HEK293 (cell line): ENCODE results near the gene ZNF629.

Experiments used
- GFI1B ChIP-seq: fragments of 450-650 bp; formaldehyde crosslinking; IDR thresholded peaks from 2 replicates; pipeline ENCODE4 v1.5.1; 2016; ENCODE audit warnings: missing biosample characterization, missing genetic modification characterization
- GLIS2 ChIP-seq: fragments of 450-650 bp; formaldehyde crosslinking; IDR thresholded peaks from 2 replicates; pipeline ENCODE4 v1.5.1; 2016; ENCODE audit warnings: missing biosample characterization, missing genetic modification characterization
- KLF9 ChIP-seq: fragments of 450-650 bp; formaldehyde crosslinking; IDR thresholded peaks from 2 replicates; pipeline ENCODE4 v1.5.1; 2016; ENCODE audit warnings: missing biosample characterization, missing genetic modification characterization, low read depth
- MYNN ChIP-seq: fragments of 450-650 bp; formaldehyde crosslinking; IDR thresholded peaks from 2 replicates; pipeline ENCODE4 v1.5.1; 2016; ENCODE audit warnings: missing biosample characterization, missing genetic modification characterization, borderline replicate concordance
- TSHZ1 ChIP-seq: fragments of 450-650 bp; formaldehyde crosslinking; IDR thresholded peaks from 2 replicates; pipeline ENCODE4 v1.5.1; 2016; ENCODE audit warnings: missing biosample characterization, missing genetic modification characterization, borderline replicate concordance
- ZBTB17 ChIP-seq: fragments of 450-650 bp; formaldehyde crosslinking; IDR thresholded peaks from 2 replicates; pipeline ENCODE4 v1.5.1; 2016; ENCODE audit warnings: missing biosample characterization, missing genetic modification characterization
- ZBTB7A ChIP-seq: fragments of 450-650 bp; formaldehyde crosslinking; IDR thresholded peaks from 2 replicates; pipeline ENCODE4 v1.5.1; 2016; ENCODE audit warnings: low read depth, missing biosample characterization, missing genetic modification characterization
- ZEB2 ChIP-seq: fragments of 450-650 bp; formaldehyde crosslinking; IDR thresholded peaks from 2 replicates; pipeline ENCODE4 v1.5.1; 2016; ENCODE audit warnings: missing biosample characterization, missing genetic modification characterization
- ZFP69B ChIP-seq: fragments of 450-650 bp; formaldehyde crosslinking; IDR thresholded peaks from 2 replicates; pipeline ENCODE4 v1.5.1; 2016; ENCODE audit warnings: missing biosample characterization, missing genetic modification characterization
- ZNF174 ChIP-seq: fragments of 450-650 bp; formaldehyde crosslinking; IDR thresholded peaks from 2 replicates; pipeline ENCODE4 v1.5.0; 2017; ENCODE audit warnings: missing biosample characterization, mild to moderate bottlenecking, missing genetic modification characterization
- ZNF19 ChIP-seq: fragments of 450-650 bp; formaldehyde crosslinking; IDR thresholded peaks from 2 replicates; pipeline ENCODE4; 2016; ENCODE audit warnings: missing biosample characterization, missing genetic modification characterization, low read depth
- ZNF223 ChIP-seq: fragments of 450-650 bp; formaldehyde crosslinking; IDR thresholded peaks from 2 replicates; pipeline ENCODE4 v1.5.1; 2016; ENCODE audit warnings: missing biosample characterization, missing genetic modification characterization
- ZNF324 ChIP-seq: fragments of 450-650 bp; formaldehyde crosslinking; IDR thresholded peaks from 2 replicates; pipeline ENCODE4 v1.5.1; 2016; ENCODE audit warnings: missing biosample characterization, missing genetic modification characterization
- ZNF335 ChIP-seq: fragments of 450-650 bp; formaldehyde crosslinking; conservative IDR thresholded peaks from 2 replicates; pipeline ENCODE4 v1.5.1; 2016; ENCODE audit warnings: missing biosample characterization, missing genetic modification characterization
- ZNF366 ChIP-seq: fragments of 450-650 bp; formaldehyde crosslinking; conservative IDR thresholded peaks from 2 replicates; pipeline ENCODE4 v1.5.1; 2016; ENCODE audit warnings: missing biosample characterization, missing genetic modification characterization
- ZNF391 ChIP-seq: fragments of 450-650 bp; formaldehyde crosslinking; IDR thresholded peaks from 2 replicates; pipeline ENCODE4 v1.5.1; 2016; ENCODE audit warnings: low read depth, missing biosample characterization, missing genetic modification characterization, borderline replicate concordance
- ZNF501 ChIP-seq: fragments of 450-650 bp; formaldehyde crosslinking; IDR thresholded peaks from 2 replicates; pipeline ENCODE4 v1.5.1; 2016; ENCODE audit warnings: missing biosample characterization, missing genetic modification characterization
- ZNF513 ChIP-seq: fragments of 450-650 bp; IDR thresholded peaks from 2 replicates; pipeline ENCODE4 v1.5.1; 2018; ENCODE audit warnings: missing biosample characterization, missing genetic modification characterization
- ZNF544 ChIP-seq: fragments of 450-650 bp; formaldehyde crosslinking; IDR thresholded peaks from 2 replicates; pipeline ENCODE4 v1.5.0; 2017; ENCODE audit warnings: missing biosample characterization, missing genetic modification characterization
- ZNF623 ChIP-seq: fragments of 450-650 bp; formaldehyde crosslinking; IDR thresholded peaks from 2 replicates; pipeline ENCODE4 v1.5.1; 2016; ENCODE audit warnings: missing biosample characterization, missing genetic modification characterization
- ZNF629 ChIP-seq: fragments of 450-650 bp; formaldehyde crosslinking; IDR thresholded peaks from 2 replicates; pipeline ENCODE4 v1.5.1; 2017; ENCODE audit warnings: missing biosample characterization, missing genetic modification characterization
- ZNF658 ChIP-seq: fragments of 450-650 bp; formaldehyde crosslinking; IDR thresholded peaks from 2 replicates; pipeline ENCODE4; 2016; ENCODE audit warnings: missing biosample characterization, missing genetic modification characterization
- ZNF660 ChIP-seq: fragments of 450-650 bp; IDR thresholded peaks from 2 replicates; pipeline ENCODE4 v1.5.1; 2018; ENCODE audit warnings: missing biosample characterization, mild to moderate bottlenecking, missing genetic modification characterization
- ZNF670 ChIP-seq: fragments of 450-650 bp; formaldehyde crosslinking; IDR thresholded peaks from 2 replicates; pipeline ENCODE4 v1.5.1; 2016; ENCODE audit warnings: missing biosample characterization, missing genetic modification characterization, low read depth
- ZNF701 ChIP-seq: fragments of 450-650 bp; formaldehyde crosslinking; IDR thresholded peaks from 2 replicates; pipeline ENCODE4 v1.5.1; 2016; ENCODE audit warnings: missing biosample characterization, missing genetic modification characterization
- ZNF707 ChIP-seq: fragments of 450-650 bp; formaldehyde crosslinking; IDR thresholded peaks from 2 replicates; pipeline ENCODE4 v1.5.1; 2016; ENCODE audit warnings: missing biosample characterization, missing genetic modification characterization
- ZNF768 ChIP-seq: fragments of 450-650 bp; formaldehyde crosslinking; IDR thresholded peaks from 2 replicates; pipeline ENCODE4 v1.5.1; 2018; ENCODE audit warnings: missing biosample characterization, mild to moderate bottlenecking, missing genetic modification characterization
- ZNF792 ChIP-seq: fragments of 450-650 bp; formaldehyde crosslinking; IDR thresholded peaks from 2 replicates; pipeline ENCODE4 v1.5.1; 2016; ENCODE audit warnings: missing biosample characterization, missing genetic modification characterization
- ZSCAN4 ChIP-seq: fragments of 450-650 bp; formaldehyde crosslinking; IDR thresholded peaks from 2 replicates; pipeline ENCODE4 v1.5.1; 2017; ENCODE audit warnings: missing biosample characterization, missing genetic modification characterization
- TF ChIP-seq, protein P1 (sequence below): fragments of 450-650 bp; formaldehyde crosslinking; IDR thresholded peaks from 2 replicates; pipeline ENCODE4 v1.5.1; 2017; ENCODE audit warnings: missing biosample characterization, missing genetic modification characterization
- TF ChIP-seq, protein P2 (sequence below): fragments of 450-650 bp; formaldehyde crosslinking; IDR thresholded peaks from 2 replicates; pipeline ENCODE4 v1.5.1; 2016; ENCODE audit warnings: missing biosample characterization, missing genetic modification characterization

Gene ZNF629

DNA sequence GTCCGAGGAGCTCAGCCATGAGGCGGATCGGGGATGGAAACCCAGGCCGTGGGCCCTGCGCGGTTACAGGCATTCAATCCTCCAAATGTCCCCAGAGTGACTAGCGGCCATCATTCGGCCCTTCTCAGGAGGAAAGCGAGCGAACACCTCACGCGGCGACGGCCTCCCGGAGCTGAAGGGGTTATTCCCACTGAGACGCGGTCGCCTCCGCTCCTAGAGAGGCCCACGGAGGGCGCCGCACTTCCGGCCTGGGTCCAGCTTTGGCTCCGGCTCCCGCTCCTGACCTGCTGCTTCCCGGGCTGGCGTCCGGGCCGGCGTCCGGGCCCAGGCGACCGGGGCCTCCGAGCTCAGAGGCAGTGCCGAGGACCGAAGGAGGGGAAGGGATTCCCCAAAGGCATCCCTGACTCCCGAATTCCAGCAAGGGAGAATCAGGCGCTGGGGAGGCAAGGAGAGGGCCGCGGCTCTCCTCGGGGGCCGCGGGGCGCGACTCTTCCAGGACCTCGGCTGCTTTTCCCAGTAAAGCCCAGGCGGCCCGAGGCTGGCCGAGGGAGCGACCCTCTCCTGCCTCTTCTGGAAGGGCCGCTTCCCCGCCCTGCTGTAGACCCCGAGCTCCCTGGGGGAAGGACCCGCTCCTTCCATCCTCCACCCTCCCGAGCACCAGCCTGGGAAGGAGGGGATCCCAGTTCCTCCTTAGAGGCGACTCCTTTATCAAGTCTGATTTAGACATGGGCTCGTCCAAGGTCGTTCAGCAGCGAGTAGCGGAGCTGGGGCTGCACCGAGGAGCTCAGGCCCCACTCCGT, 18.6 kb upstream of the ZNF629 start (continued):
- TF ChIP-seq ZNF544 (tag by site-specific recombination) (no peak), TSHZ1 (tag by site-specific recombination) (no peak; the same call in 1 of the 2 replicates), KLF9 (tag by site-specific recombination) (no peak), ZSCAN4 (0 out of 2 replicates have a peak, but pooled peaks have one; percentile 32), GLIS2 (tag by site-specific recombination) (peak; percentile 78), ZNF324 (tag by site-specific recombination) (peak; percentile 92), ZNF707 (no peak), ZNF792 (tag by site-specific recombination) (no peak), ZNF670 (tag by site-specific recombination) (no peak), ZNF391 (tag by site-specific recombination) (no peak), ZNF658 (tag by site-specific recombination) (no peak), ZNF335 (tag by site-specific recombination) (peak; percentile 100), ZBTB7A (tag by site-specific recombination) (peak; percentile 24; the same call in 1 of the 2 replicates), ZNF513 (tag by site-specific recombination) (peak; percentile 15; the same call in 1 of the 2 replicates), ZNF366 (tag by site-specific recombination) (peak; percentile 9; the same call in 1 of the 2 replicates), ZEB2 (tag by site-specific recombination) (peak; percentile 94), ZNF223 (no peak), ZFP69B (peak; percentile 86), ZNF629 (tag by site-specific recombination) (peak; percentile 75), GFI1B (tag by site-specific recombination) (0 out of 2 replicates have a peak, but pooled peaks have one; percentile 26), ZNF660 (tag by site-specific recombination) (peak; percentile 96), ZBTB17 (tag by site-specific recombination) (peak; percentile 94), MYNN (tag by site-specific recombination) (no peak; the same call in 1 of the 2 replicates), ZNF623 (tag by site-specific recombination) (peak; percentile 17; the same call in 1 of the 2 replicates), ZNF701 (tag by site-specific recombination) (no peak), ZNF19 (tag by site-specific recombination) (no peak), ZNF768 (no peak; the same call in 1 of the 2 replicates), ZNF501 (tag by site-specific recombination) (peak; percentile 93), ZNF174 (tag by site-specific recombination) (no peak)
- TF ChIP-seq, protein P1, sequence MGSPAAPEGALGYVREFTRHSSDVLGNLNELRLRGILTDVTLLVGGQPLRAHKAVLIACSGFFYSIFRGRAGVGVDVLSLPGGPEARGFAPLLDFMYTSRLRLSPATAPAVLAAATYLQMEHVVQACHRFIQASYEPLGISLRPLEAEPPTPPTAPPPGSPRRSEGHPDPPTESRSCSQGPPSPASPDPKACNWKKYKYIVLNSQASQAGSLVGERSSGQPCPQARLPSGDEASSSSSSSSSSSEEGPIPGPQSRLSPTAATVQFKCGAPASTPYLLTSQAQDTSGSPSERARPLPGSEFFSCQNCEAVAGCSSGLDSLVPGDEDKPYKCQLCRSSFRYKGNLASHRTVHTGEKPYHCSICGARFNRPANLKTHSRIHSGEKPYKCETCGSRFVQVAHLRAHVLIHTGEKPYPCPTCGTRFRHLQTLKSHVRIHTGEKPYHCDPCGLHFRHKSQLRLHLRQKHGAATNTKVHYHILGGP (tag by site-specific recombination): no peak
- TF ChIP-seq, protein P2, sequence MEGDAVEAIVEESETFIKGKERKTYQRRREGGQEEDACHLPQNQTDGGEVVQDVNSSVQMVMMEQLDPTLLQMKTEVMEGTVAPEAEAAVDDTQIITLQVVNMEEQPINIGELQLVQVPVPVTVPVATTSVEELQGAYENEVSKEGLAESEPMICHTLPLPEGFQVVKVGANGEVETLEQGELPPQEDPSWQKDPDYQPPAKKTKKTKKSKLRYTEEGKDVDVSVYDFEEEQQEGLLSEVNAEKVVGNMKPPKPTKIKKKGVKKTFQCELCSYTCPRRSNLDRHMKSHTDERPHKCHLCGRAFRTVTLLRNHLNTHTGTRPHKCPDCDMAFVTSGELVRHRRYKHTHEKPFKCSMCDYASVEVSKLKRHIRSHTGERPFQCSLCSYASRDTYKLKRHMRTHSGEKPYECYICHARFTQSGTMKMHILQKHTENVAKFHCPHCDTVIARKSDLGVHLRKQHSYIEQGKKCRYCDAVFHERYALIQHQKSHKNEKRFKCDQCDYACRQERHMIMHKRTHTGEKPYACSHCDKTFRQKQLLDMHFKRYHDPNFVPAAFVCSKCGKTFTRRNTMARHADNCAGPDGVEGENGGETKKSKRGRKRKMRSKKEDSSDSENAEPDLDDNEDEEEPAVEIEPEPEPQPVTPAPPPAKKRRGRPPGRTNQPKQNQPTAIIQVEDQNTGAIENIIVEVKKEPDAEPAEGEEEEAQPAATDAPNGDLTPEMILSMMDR (tag by site-specific recombination): peak; percentile 79
